GM13977 (cell line): ENCODE data around the gene UBE2Z.

Source experiments
- DNase-seq: peaks from one replicate; pipeline ENCODE4 v3.0.0; 2012; ENCODE audit warnings: low spot score
- in situ Hi-C: fragments of 300-500 bp; cut with MboI; formaldehyde crosslinking; loops from one replicate; pipeline ENCODE4 v1.12.0; 2022; ENCODE audit warnings: low sequenced_read_pairs, low pct_unique_long_range_greater_than_20kb, mixed read lengths, inconsistent platforms; ENCODE audit not compliant: unreplicated experiment
- TF ChIP-seq, protein P1 (sequence below): IDR thresholded peaks from 2 replicates; pipeline ENCODE4 v1.5.1; 2012; ENCODE audit warnings: mild to moderate bottlenecking, control low read depth; ENCODE audit not compliant: insufficient read depth; ENCODE audit errors: extremely low read depth, missing control alignments

The UBE2Z gene

DNA sequence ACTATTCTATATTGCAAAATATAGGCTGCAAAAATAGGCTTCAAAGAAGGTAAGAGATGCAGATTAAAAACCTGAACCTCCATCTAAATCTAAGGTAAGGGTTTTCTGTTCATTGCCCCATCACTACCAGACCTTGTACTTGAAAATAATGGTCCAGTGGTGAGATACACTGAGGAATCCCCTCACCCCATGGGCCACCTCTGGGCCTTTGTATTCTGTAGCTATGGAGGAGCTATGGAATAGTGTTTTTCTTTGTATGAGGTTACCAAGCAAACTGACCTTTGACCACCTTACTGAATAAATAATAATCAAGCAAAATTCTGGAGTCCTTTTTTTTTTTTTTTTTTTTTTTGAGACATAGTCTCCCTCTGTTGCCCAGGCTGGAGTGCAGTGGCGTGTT lies 4.8 kb upstream of the UBE2Z start:
- DNase-seq, result no peak
- TF ChIP-seq, protein P1, sequence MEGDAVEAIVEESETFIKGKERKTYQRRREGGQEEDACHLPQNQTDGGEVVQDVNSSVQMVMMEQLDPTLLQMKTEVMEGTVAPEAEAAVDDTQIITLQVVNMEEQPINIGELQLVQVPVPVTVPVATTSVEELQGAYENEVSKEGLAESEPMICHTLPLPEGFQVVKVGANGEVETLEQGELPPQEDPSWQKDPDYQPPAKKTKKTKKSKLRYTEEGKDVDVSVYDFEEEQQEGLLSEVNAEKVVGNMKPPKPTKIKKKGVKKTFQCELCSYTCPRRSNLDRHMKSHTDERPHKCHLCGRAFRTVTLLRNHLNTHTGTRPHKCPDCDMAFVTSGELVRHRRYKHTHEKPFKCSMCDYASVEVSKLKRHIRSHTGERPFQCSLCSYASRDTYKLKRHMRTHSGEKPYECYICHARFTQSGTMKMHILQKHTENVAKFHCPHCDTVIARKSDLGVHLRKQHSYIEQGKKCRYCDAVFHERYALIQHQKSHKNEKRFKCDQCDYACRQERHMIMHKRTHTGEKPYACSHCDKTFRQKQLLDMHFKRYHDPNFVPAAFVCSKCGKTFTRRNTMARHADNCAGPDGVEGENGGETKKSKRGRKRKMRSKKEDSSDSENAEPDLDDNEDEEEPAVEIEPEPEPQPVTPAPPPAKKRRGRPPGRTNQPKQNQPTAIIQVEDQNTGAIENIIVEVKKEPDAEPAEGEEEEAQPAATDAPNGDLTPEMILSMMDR, result no peak
- in situ Hi-C loops, result no loop called here

DNA sequence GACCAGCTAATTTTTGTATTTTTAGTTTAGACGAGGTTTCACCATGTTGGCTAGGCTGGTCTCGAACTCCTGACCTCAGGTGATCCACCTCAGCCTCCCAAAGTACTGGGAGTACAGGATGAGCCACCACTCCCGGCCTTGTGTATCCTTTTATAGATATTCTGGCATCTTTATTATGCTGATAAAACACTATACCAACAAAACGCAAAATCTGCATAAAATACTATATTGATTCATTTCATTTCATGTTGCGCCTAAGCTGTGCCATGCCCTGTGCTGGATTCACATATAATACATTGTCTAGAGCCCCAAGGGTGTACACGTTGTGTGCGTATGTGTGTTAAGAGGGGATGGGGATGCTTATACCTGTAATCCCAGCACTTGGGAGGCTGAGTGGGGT lies 3.8 kb upstream of the UBE2Z start:
- DNase-seq, result no peak
- in situ Hi-C loops, result no loop called here
- TF ChIP-seq, protein P1, result no peak

DNA sequence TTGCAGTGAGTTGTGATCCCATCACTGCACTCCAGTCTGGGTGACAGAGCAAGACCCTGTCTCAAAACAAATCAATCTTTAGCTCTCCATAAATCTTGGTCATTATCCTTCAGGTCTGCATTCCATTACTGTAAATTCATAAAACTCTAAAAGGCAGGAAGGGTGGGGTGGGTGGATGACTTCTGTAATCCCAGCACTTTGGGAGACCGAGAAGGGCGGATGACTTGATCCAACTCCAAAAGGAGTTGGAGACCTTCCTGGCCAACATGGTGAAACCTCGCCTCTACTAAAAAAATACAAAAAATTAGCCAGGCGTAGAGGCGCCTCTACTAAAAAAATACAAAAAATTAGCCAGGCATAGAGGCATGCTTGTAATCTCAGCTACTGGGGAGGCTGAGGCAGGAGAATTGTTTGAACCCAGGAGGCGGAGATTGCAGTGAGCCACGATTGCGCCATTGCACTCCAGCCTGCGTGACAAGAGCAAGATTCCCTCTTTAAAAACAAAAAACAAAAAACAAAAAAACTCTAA lies 2.2 kb upstream of the UBE2Z start:
- in situ Hi-C loops, result no loop called here
- no peak for DNase-seq
- TF ChIP-seq, protein P1, result no peak

DNA sequence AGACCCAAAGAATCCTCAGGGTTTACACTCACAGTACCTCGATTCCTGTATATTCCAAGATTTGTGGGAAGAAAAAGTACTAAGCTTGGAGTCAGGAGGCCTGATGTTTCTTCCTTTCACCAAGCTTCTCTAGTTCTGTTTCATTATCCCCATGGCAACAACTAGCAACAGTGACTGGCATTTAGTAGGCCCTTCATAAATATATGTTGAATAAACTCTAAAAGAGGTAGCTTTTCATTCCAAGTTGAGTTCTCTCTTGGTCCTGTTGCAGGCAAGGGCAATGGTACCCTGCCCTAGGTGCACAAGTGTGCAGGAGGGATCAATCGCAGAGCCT lies 527 bp upstream of the UBE2Z start:
- TF ChIP-seq, protein P1, result no peak
- no peak for DNase-seq
- in situ Hi-C loops, result no loop called here

DNA sequence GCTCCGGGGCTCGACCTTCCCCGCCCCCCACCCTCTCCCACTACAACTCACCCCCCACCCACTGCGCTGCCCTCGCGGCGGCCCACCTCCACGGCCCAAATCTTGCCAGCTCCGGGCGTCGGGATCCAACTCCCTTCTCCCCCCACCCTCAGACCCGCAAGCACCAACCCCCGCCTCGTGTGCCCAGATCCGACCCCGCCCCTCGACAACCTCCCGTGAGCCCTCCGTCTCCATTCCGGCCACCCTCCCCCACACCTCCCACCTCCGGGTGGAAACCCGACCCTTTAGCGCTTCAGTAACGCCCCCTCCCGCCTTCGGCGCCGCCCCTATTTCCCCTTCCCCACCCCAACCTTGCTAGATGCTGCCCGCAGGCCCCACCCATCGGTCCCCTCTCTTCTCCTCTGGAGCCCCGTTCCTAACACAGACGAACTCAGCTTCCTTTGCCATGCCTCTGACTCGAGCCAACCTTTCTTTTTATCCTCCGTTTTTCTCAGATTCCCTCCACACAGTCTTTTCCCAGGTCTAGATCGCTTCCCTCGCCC lies 717 bp downstream of the UBE2Z start:
- TF ChIP-seq, protein P1, result no peak
- in situ Hi-C loops, result no loop called here
- peak; percentile 90 for DNase-seq

DNA sequence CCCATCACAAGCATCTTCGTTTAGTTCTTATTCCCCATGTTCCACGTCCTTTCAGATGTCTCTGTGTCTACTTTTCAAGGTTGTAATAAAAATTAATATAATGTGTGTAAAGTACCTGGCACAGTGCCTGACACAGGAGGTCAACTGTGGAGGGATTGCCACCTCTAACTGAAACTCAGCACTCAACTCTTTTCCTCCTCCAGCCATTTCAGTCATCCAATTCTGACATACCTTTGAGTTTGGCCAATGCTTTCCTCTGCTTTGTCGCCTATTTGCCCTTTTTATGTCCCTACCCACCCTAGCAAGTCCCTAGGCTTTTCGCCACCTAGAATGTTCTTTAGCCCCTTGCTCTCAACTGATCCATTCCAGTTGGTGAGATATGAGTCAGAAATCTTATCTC lies 1.6 kb downstream of the UBE2Z start:
- DNase-seq, result no peak
- TF ChIP-seq, protein P1, result no peak
- in situ Hi-C loops, result no loop called here

DNA sequence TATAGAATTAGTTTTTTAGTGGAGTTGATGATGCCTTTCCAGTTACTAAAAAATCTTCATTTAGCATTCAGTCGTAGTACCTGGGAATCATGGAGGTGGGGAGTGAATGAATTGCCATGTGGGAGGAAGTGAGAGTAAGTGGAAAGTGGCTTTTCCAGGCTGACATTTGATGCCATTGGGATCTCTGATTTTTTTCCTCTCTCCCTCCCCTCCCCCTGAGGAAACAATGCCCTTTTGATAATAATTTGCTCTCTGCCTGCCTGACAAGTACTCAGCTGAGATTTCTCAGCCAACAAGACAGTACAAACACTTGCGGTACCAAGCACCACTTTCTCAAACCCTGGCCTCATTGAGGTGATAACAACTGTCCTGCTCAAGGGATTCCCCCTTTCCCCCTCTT lies 2.2 kb downstream of the UBE2Z start:
- DNase-seq, result no peak
- in situ Hi-C loops, result no loop called here

More for the DNA sequence above, 2.2 kb downstream of the UBE2Z start:
- TF ChIP-seq, protein P1, result no peak
